H9 (cell line): Measurements from ENCODE around the gene E2F1. TPM values are rescaled to one million over a fixed set of nuclear protein-coding genes. Genes with fewer than 3 reads are reported as not detected.
A peak's percentile ranks its signal among the peaks of the same experiment; 100 is the strongest.

ENCODE experiments used
- DNase-seq: peaks from one replicate; pipeline ENCODE4 v3.0.0-alpha.2; 2017
- H2AFZ ChIP-seq: one replicate; pipeline ENCODE4 v1.6.1; 2013; ENCODE audit warnings: mild to moderate bottlenecking, low read length, control low read depth, moderate library complexity
- H2AK5ac ChIP-seq: 2 replicates; pipeline ENCODE4 v1.6.1; 2013; ENCODE audit warnings: low read length, control low read depth, mixed read lengths; ENCODE audit not compliant: insufficient read length
- H2BK120ac ChIP-seq: one replicate; pipeline ENCODE4 v1.6.1; 2013; ENCODE audit warnings: low read depth, mild to moderate bottlenecking, low read length, control low read depth, inconsistent platforms; ENCODE audit not compliant: poor library complexity, severe bottlenecking
- H2BK12ac ChIP-seq: 2 replicates; pipeline ENCODE4 v1.6.1; 2013; ENCODE audit warnings: low read length, control low read depth, mixed read lengths, low read depth; ENCODE audit not compliant: insufficient read length
- H2BK15ac ChIP-seq: 2 replicates; pipeline ENCODE4 v1.6.1; 2013; ENCODE audit warnings: low read depth, low read length, control low read depth
- H2BK20ac ChIP-seq: one replicate; pipeline ENCODE4 v1.6.1; 2013; ENCODE audit warnings: low read depth, mild to moderate bottlenecking, low read length, control low read depth, inconsistent platforms; ENCODE audit not compliant: poor library complexity, severe bottlenecking
- H2BK5ac ChIP-seq: 2 replicates; pipeline ENCODE4 v1.6.1; 2013; ENCODE audit warnings: low read length, control low read depth, mixed read lengths; ENCODE audit not compliant: insufficient read length
- H3K14ac ChIP-seq: 2 replicates; pipeline ENCODE4 v1.6.1; 2013; ENCODE audit warnings: low read length, control low read depth; ENCODE audit not compliant: insufficient read depth
- H3K18ac ChIP-seq: 2 replicates; pipeline ENCODE4 v1.6.1; 2013; ENCODE audit warnings: low read depth, mild to moderate bottlenecking, mixed read lengths, low read length, control low read depth; ENCODE audit not compliant: insufficient read length
- H3K23ac ChIP-seq: 2 replicates; pipeline ENCODE4 v1.6.1; 2013; ENCODE audit warnings: low read length, control low read depth, mixed read lengths, low read depth; ENCODE audit not compliant: insufficient read length
- H3K23me2 ChIP-seq: 2 replicates; pipeline ENCODE4 v1.6.1; 2013; ENCODE audit warnings: low read depth, mild to moderate bottlenecking, mixed read lengths, low read length, control low read depth; ENCODE audit not compliant: insufficient read length, poor library complexity, severe bottlenecking
- H3K27ac ChIP-seq: 2 replicates; pipeline ENCODE4 v1.5.1; 2013; ENCODE audit warnings: low read length, control low read depth, mixed read lengths, low read depth; ENCODE audit not compliant: insufficient read length
- H3K27me3 ChIP-seq: 2 replicates; pipeline ENCODE4 v1.6.1; 2013; ENCODE audit warnings: low read length, control low read depth, inconsistent platforms; ENCODE audit not compliant: insufficient read depth
- H3K4ac ChIP-seq: 2 replicates; pipeline ENCODE4 v1.6.1; 2013; ENCODE audit warnings: low read depth, mild to moderate bottlenecking, control low read depth, inconsistent platforms, low read length, moderate library complexity
- H3K4me1 ChIP-seq: 2 replicates; pipeline ENCODE4 v1.6.1; 2013; ENCODE audit warnings: low read length, control low read depth, inconsistent platforms; ENCODE audit not compliant: insufficient read depth
- H3K4me2 ChIP-seq: 2 replicates; pipeline ENCODE4 v1.6.1; 2013; ENCODE audit warnings: low read length, control low read depth, mixed read lengths; ENCODE audit not compliant: insufficient read length, insufficient read depth
- H3K56ac ChIP-seq: 2 replicates; pipeline ENCODE4 v1.6.1; 2013; ENCODE audit warnings: low read depth, mild to moderate bottlenecking, mixed read lengths, low read length, control low read depth; ENCODE audit not compliant: insufficient read length
- H3K79me1 ChIP-seq: 2 replicates; pipeline ENCODE4 v1.6.1; 2013; ENCODE audit warnings: low read depth, mild to moderate bottlenecking, moderate library complexity, low read length, control low read depth, inconsistent platforms; ENCODE audit not compliant: insufficient read depth, poor library complexity, severe bottlenecking
- H3K79me2 ChIP-seq: 2 replicates; pipeline ENCODE4 v1.6.1; 2013; ENCODE audit warnings: low read length, control low read depth, inconsistent platforms; ENCODE audit not compliant: insufficient read depth
- H3K9ac ChIP-seq: 2 replicates; pipeline ENCODE4 v1.6.1; 2013; ENCODE audit warnings: low read length, control low read depth, mixed read lengths; ENCODE audit not compliant: insufficient read length; ENCODE audit errors: extremely low read depth
- H3K9me3 ChIP-seq: one replicate; pipeline ENCODE4 v1.6.1; 2013; ENCODE audit warnings: low read depth, low read length, inconsistent platforms; ENCODE audit not compliant: control insufficient read depth
- H3T11ph ChIP-seq: one replicate; pipeline ENCODE4 v1.6.1; 2013; ENCODE audit warnings: mild to moderate bottlenecking, low read length, control low read depth, inconsistent platforms
- H4K20me1 ChIP-seq: one replicate; pipeline ENCODE4 v1.6.1; 2013; ENCODE audit not compliant: control insufficient read depth, insufficient read length, insufficient read depth
- H4K5ac ChIP-seq: 2 replicates; pipeline ENCODE4 v1.6.1; 2013; ENCODE audit warnings: low read depth, mild to moderate bottlenecking, mixed read lengths, low read length, control low read depth; ENCODE audit not compliant: insufficient read length
- H4K8ac ChIP-seq: replicated peaks from 2 replicates; pipeline ENCODE4 v1.6.1; 2013; ENCODE audit warnings: low read length, control low read depth, mixed read lengths, low read depth; ENCODE audit not compliant: insufficient read length
- H4K91ac ChIP-seq: 2 replicates; pipeline ENCODE4 v1.6.1; 2013; ENCODE audit warnings: low read depth, mild to moderate bottlenecking, moderate library complexity, mixed read lengths, low read length, control low read depth; ENCODE audit not compliant: insufficient read length
- H3K27ac Mint-ChIP-seq, 3 experiments: 2 replicates in 2 of 3; 3 replicates in 1 of 3; pipeline ENCODE4 v1.8.0; 2020 to 2021; ENCODE audit warnings: mixed read lengths in 3 of 3, mild to moderate bottlenecking in 1 of 3, moderate library complexity in 1 of 3
- H3K27me3 Mint-ChIP-seq: 2 replicates; pipeline ENCODE4 v1.8.0; 2021; ENCODE audit warnings: low read depth, mild to moderate bottlenecking, moderate library complexity, mixed read lengths
- H3K36me3 Mint-ChIP-seq, 3 experiments: 2 replicates in 2 of 3; 3 replicates in 1 of 3; pipeline ENCODE4 v1.8.0; 2020 to 2021; ENCODE audit warnings: low read depth in 3 of 3, mixed read lengths in 3 of 3; ENCODE audit not compliant: insufficient read depth in 1 of 3
- H3K4me1 Mint-ChIP-seq, 2 experiments: 2 replicates each; pipeline ENCODE4 v1.8.0; 2020; ENCODE audit warnings: mixed read lengths in 2 of 2
- H3K4me3 Mint-ChIP-seq, 2 experiments: 2 replicates in 1 of 2; 3 replicates in 1 of 2; pipeline ENCODE4 v1.8.0; 2020 to 2021; ENCODE audit warnings: mild to moderate bottlenecking in 2 of 2, mixed read lengths in 2 of 2, moderate library complexity in 1 of 2
- H3K9me3 Mint-ChIP-seq, 2 experiments: 2 replicates in 1 of 2; 3 replicates in 1 of 2; pipeline ENCODE4 v1.8.0; 2020; ENCODE audit warnings: mild to moderate bottlenecking in 2 of 2, mixed read lengths in 2 of 2, moderate library complexity in 1 of 2
- WGBS: extraction: QIAGEN DNeasy Blood & Tissue Kit; methylation state at CpG from one replicate; pipeline ENCODE4 v1.1.7; 2013; ENCODE audit warnings: missing lambda C conversion rate, low lambda C conversion rate, mixed read lengths; ENCODE audit not compliant: insufficient read length; ENCODE audit errors: extremely low coverage; 5-methylcytosine and 5-hydroxymethylcytosine counted together
- total RNA-seq: library from RNA; stranded (reverse); gene quantifications from 2 replicates; pipeline ENCODE4 v1.2.1, GENCODE V29; 2021
- TF ChIP-seq, protein P1 (sequence below): fragments of 200-600 bp; sonication (generic); conservative IDR thresholded peaks from 3 replicates; pipeline ENCODE4 v1.8.0; 2021; ENCODE audit warnings: antibody characterized with exemption, mild to moderate bottlenecking

Gene E2F1
- total RNA-seq, 1 experiment from 2014 or later, result 58.7 TPM

DNA sequence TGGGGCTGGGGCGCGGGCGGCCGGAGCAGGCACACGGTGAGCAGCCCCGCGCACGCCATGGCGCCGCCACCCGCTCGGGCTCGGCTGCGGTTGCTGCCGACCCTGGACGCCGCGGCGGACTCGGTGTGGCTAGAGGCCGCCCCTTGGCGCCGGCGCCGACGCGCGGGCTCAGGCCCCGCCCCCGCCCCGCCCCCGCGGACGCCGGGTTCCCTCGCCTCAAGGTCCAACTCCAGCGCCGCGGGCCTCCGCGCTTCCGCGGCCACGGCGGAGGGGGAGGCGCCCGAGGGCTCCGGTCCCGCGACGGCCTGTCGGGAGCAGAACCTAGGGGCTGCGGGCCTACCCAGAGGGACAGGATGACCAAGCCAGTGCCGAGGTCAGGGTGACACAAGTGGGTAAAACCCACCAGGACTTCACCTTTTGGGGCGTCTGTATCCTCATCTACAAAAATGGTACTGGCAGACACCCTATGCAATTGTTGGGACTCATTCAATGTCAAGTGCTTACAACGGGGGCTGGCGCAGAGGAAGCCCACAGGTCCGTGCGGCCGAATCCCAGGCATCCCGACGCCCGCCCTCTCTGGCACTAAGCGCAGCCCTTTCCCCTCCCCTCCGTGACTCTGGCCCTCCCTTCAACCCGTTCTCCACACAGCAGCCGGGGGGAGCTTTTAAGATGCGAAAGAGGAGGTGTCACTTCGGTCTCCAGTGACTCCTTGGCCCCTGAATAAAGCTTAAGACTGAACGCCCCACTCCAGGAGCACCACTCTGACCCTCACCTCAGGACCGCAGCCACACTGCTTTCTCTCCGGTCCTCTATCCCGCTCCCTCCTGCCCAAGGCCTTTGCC, 11.7 kb downstream of the E2F1 start, which contains the start of gene NECAB3:
NECAB3 (minus strand) TSS at position 135 of the 842 bp plus-strand sequence; CDS start at position 59, 76 bp downstream.
- Mint-ChIP-seq H3K36me3 (peaks cover 37 to 64% (median 57%) of the 10 kb centered on the region in 3 experiments; a peak in 6 of 7 replicates), H3K9me3 (no peaks in the 10 kb centered on the region; a peak in 1 of 5 replicates), H3K27me3 (peaks cover 2% of the 10 kb centered on the region), H3K27ac (peak within 1 kb of the TSS; percentile 72 to 95 (median 73); a peak in 6 of 7 replicates), H3K4me3 (peak within 1 kb of the TSS; percentile 87 to 90), H3K4me1 (peaks cover 30% of the 10 kb centered on the region in 2 experiments)
- H3K23ac ChIP-seq, result no peak within 1 kb of the TSS
- H3K56ac ChIP-seq, result no peak within 1 kb of the TSS
- H2AFZ ChIP-seq, result no peak within 1 kb of the TSS
- H2BK120ac ChIP-seq, result no peak within 1 kb of the TSS
- DNase-seq, result peak; percentile 85
- H3K23me2 ChIP-seq, result peaks cover 21% of the 10 kb centered on the region
- no CpG with 5 or more reads among the region's 73 CpGs for WGBS
- H3K14ac ChIP-seq, result peak within 1 kb of the TSS; percentile 46; the same call in 1 of the 2 replicates
- H3K18ac ChIP-seq, result no peak within 1 kb of the TSS
- no peak within 1 kb of the TSS for H4K8ac ChIP-seq
- no peak within 1 kb of the TSS for H2BK12ac ChIP-seq
- H3K27ac ChIP-seq, result no peak within 1 kb of the TSS
- H3T11ph ChIP-seq, result no peak within 1 kb of the TSS
- H3K79me2 ChIP-seq, result no peaks in the 10 kb centered on the region
- no peaks in the 10 kb centered on the region for H3K9me3 ChIP-seq
- TF ChIP-seq, protein P1, sequence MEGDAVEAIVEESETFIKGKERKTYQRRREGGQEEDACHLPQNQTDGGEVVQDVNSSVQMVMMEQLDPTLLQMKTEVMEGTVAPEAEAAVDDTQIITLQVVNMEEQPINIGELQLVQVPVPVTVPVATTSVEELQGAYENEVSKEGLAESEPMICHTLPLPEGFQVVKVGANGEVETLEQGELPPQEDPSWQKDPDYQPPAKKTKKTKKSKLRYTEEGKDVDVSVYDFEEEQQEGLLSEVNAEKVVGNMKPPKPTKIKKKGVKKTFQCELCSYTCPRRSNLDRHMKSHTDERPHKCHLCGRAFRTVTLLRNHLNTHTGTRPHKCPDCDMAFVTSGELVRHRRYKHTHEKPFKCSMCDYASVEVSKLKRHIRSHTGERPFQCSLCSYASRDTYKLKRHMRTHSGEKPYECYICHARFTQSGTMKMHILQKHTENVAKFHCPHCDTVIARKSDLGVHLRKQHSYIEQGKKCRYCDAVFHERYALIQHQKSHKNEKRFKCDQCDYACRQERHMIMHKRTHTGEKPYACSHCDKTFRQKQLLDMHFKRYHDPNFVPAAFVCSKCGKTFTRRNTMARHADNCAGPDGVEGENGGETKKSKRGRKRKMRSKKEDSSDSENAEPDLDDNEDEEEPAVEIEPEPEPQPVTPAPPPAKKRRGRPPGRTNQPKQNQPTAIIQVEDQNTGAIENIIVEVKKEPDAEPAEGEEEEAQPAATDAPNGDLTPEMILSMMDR, result no peak
- no peak within 1 kb of the TSS for H2BK15ac ChIP-seq
- peak within 1 kb of the TSS; percentile 34 for H3K9ac ChIP-seq
- H3K4me2 ChIP-seq, result peak within 1 kb of the TSS; percentile 71
- no peak within 1 kb of the TSS for H3K4ac ChIP-seq
- H2AK5ac ChIP-seq, result no peak within 1 kb of the TSS
- no peak within 1 kb of the TSS for H4K5ac ChIP-seq
- no peak within 1 kb of the TSS for H4K91ac ChIP-seq
- H3K79me1 ChIP-seq, result no peaks in the 10 kb centered on the region
- no peaks in the 10 kb centered on the region for H3K27me3 ChIP-seq
- no peak within 1 kb of the TSS for H2BK20ac ChIP-seq
- H4K20me1 ChIP-seq, result no peaks in the 10 kb centered on the region
- H2BK5ac ChIP-seq, result no peak within 1 kb of the TSS
- H3K4me1 ChIP-seq, result peaks cover 4% of the 10 kb centered on the region; the same call in 1 of the 2 replicates
